ENCODE measurements around the gene CORO2A. TPM values are rescaled to one million over a fixed set of nuclear protein-coding genes. Genes with fewer than 3 reads are reported as not detected.

The CORO2A gene
- total and polyA plus RNA-seq, 2 of the 13 experiments (the other 11 are each of a cell fraction or from before 2014, with no cell fraction given), result 14.4 to 15.3 TPM

DNA sequence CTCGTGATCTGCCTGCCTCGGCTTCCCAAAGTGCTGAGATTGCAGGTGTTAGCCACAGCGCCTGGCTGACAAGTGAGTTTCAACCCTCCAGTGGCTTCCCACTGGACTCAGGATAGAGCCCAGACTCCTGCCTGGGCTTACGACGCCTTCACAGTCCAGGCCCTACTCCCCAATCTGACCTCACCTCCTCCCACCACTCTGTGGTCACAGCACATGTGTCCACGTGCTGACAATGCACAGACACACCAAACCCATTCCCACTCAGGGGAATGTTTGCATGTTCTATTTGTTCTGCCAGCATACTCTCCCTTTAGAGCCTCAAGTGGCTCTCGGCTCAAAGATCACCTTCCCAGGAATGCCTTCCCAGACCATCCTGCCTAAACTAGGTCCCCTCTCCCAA is 42.3 kb downstream of the CORO2A start (continued):
- TF ChIP-seq TAF1 (CRISPR knock-in tag; IDR thresholded peaks at IDR 0.05), result no peak
- no peak for TF ChIP-seq ZNF275 (CRISPR knock-in tag; IDR thresholded peaks at IDR 0.05; ENCODE audit: borderline replicate concordance)
- TF ChIP-seq, protein P1, sequence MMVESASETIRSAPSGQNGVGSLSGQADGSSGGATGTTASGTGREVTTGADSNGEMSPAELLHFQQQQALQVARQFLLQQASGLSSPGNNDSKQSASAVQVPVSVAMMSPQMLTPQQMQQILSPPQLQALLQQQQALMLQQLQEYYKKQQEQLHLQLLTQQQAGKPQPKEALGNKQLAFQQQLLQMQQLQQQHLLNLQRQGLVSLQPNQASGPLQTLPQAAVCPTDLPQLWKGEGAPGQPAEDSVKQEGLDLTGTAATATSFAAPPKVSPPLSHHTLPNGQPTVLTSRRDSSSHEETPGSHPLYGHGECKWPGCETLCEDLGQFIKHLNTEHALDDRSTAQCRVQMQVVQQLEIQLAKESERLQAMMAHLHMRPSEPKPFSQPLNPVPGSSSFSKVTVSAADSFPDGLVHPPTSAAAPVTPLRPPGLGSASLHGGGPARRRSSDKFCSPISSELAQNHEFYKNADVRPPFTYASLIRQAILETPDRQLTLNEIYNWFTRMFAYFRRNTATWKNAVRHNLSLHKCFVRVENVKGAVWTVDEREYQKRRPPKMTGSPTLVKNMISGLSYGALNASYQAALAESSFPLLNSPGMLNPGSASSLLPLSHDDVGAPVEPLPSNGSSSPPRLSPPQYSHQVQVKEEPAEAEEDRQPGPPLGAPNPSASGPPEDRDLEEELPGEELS (CRISPR knock-in tag; IDR thresholded peaks at IDR 0.05), result no peak
- TF ChIP-seq DBP (CRISPR knock-in tag; IDR thresholded peaks at IDR 0.05; ENCODE audit: not compliant biosample characterization), result no peak
- TF ChIP-seq PTBP1 (IDR thresholded peaks at IDR 0.05; ENCODE audit: low read depth, low read length, poor library complexity, severe bottlenecking), result no peak
- no peak for TF ChIP-seq ZNF224 (CRISPR knock-in tag; IDR thresholded peaks at IDR 0.05)
- TF ChIP-seq, protein P2, sequence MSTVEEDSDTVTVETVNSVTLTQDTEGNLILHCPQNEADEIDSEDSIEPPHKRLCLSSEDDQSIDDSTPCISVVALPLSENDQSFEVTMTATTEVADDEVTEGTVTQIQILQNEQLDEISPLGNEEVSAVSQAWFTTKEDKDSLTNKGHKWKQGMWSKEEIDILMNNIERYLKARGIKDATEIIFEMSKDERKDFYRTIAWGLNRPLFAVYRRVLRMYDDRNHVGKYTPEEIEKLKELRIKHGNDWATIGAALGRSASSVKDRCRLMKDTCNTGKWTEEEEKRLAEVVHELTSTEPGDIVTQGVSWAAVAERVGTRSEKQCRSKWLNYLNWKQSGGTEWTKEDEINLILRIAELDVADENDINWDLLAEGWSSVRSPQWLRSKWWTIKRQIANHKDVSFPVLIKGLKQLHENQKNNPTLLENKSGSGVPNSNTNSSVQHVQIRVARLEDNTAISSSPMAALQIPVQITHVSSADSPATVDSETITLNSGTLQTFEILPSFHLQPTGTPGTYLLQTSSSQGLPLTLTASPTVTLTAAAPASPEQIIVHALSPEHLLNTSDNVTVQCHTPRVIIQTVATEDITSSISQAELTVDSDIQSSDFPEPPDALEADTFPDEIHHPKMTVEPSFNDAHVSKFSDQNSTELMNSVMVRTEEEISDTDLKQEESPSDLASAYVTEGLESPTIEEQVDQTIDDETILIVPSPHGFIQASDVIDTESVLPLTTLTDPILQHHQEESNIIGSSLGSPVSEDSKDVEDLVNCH (CRISPR knock-in tag; IDR thresholded peaks at IDR 0.05), result no peak
- no peak for TF ChIP-seq GABPB1 (CRISPR knock-in tag; IDR thresholded peaks at IDR 0.05)
- TF ChIP-seq, protein P3, sequence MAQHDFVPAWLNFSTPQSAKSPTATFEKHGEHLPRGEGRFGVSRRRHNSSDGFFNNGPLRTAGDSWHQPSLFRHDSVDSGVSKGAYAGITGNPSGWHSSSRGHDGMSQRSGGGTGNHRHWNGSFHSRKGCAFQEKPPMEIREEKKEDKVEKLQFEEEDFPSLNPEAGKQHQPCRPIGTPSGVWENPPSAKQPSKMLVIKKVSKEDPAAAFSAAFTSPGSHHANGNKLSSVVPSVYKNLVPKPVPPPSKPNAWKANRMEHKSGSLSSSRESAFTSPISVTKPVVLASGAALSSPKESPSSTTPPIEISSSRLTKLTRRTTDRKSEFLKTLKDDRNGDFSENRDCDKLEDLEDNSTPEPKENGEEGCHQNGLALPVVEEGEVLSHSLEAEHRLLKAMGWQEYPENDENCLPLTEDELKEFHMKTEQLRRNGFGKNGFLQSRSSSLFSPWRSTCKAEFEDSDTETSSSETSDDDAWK (CRISPR knock-in tag; IDR thresholded peaks at IDR 0.05), result no peak
- TF ChIP-seq ZNF710 (CRISPR knock-in tag; IDR thresholded peaks at IDR 0.05; ENCODE audit: borderline replicate concordance), result no peak
- no peak; the same call in 1 of the 2 replicates for TF ChIP-seq PHF21A (CRISPR knock-in tag; IDR thresholded peaks at IDR 0.05)
- TF ChIP-seq ZFP37 (CRISPR knock-in tag; IDR thresholded peaks at IDR 0.05; ENCODE audit: borderline replicate concordance), result no peak
- TF ChIP-seq MTA3 (CRISPR knock-in tag; IDR thresholded peaks at IDR 0.05), result no peak
- no peak for TF ChIP-seq KAT8 (CRISPR knock-in tag; IDR thresholded peaks at IDR 0.05)
- no peak for TF ChIP-seq E2F5 (CRISPR knock-in tag; conservative IDR thresholded peaks at IDR 0.05)
- TF ChIP-seq PHF5A (CRISPR knock-in tag; IDR thresholded peaks at IDR 0.05; ENCODE audit: low read depth, unreplicated experiment), result no peak
- TF ChIP-seq ZFP41 (CRISPR knock-in tag; IDR thresholded peaks at IDR 0.05; ENCODE audit: borderline replicate concordance), result no peak
- TF ChIP-seq ZFYVE20 (CRISPR knock-in tag; IDR thresholded peaks at IDR 0.05; ENCODE audit: borderline replicate concordance, low read depth), result no peak

Data from HepG2 (cell line).